K562 (cell line): ENCODE data around the gene TRIM69. TPM values are rescaled to one million over a fixed set of nuclear protein-coding genes. Genes with fewer than 3 reads are reported as not detected.
A peak's percentile ranks its signal among the peaks of the same experiment; 100 is the strongest.

Source experiments
- ATAC-seq: fragments of 200-7000 bp; cut with Tn5 transposase; 3 replicates; pipeline ENCODE4 v1.9.1; 2020; ENCODE audit warnings: moderate library complexity
- BruUV-seq: library from RNA; stranded (reverse); fragments of 400-500 nt; replicated peaks from 2 replicates; lab custom pipeline; 2021; lab: Mats Ljungman, UMichigan
- CTCF ChIA-PET: fragments of 300-600 bp; formaldehyde crosslinking; extraction: SDS; loops from one replicate; lab custom pipeline; 2021; ENCODE audit warnings: low intra/inter-chr PET ratio; lab: Yijun Ruan, JAX
- POLR2A ChIA-PET: fragments of 300-600, 350-650 bp; sonication (Branson Sonifier 250); formaldehyde crosslinking; extraction: SDS; loops from one replicate; lab custom pipeline; 2021; ENCODE audit warnings: antibody characterized with exemption, inconsistent platforms; lab: Yijun Ruan, JAX
- DNase-seq, 4 experiments: peaks; one replicate each; pipeline versions ENCODE4 v3.0.0 to v3.0.0-alpha.2; 2011 to 2018; ENCODE audit warnings: low spot score in 3 of 4, mixed read lengths in 3 of 4; ENCODE audit errors: extremely low read depth in 1 of 4
- FAIRE-seq: peaks from 2 replicates; lab custom pipeline; 2011; peaks lifted over from hg19 to GRCh38; lab: Jason Lieb, UNC
- H2AFZ ChIP-seq: 2 replicates; pipeline ENCODE4 v1.6.0; 2011; ENCODE audit warnings: low read depth, low read length, control low read depth, inconsistent platforms
- H3K27ac ChIP-seq: fragments of 200-600 bp; 3 replicates; pipeline ENCODE4 v1.8.0; 2011; ENCODE audit warnings: low read depth, mild to moderate bottlenecking, control low read depth, inconsistent platforms, low read length, moderate library complexity, mixed read lengths; ENCODE audit errors: extremely low read depth
- H3K27me3 ChIP-seq, 2 experiments: fragments of 300-600 bp in 1 of 2; 2 replicates in 1 of 2; 3 replicates in 1 of 2; pipeline versions ENCODE4 v1.6.0 to v1.8.0; 2011; ENCODE audit warnings: inconsistent platforms in 2 of 2, low read length in 2 of 2, mild to moderate bottlenecking in 1 of 2, mixed read lengths in 1 of 2, moderate library complexity in 1 of 2; ENCODE audit not compliant: control insufficient read depth in 2 of 2, insufficient read depth in 2 of 2
- H3K36me3 ChIP-seq: fragments of 300-600 bp; 3 replicates; pipeline ENCODE4 v1.8.0; 2011; ENCODE audit warnings: mild to moderate bottlenecking, low read length, inconsistent platforms; ENCODE audit not compliant: control insufficient read depth, insufficient read depth
- H3K4me1 ChIP-seq, 2 experiments: fragments of 200-600 bp in 1 of 2; replicated peaks in 1 of 2; 2 replicates in 1 of 2; 3 replicates in 1 of 2; pipeline versions ENCODE4 v1.5.1 to v1.8.0; 2011; ENCODE audit warnings: inconsistent platforms in 2 of 2, low read length in 2 of 2, mild to moderate bottlenecking in 1 of 2, mixed read lengths in 1 of 2, moderate library complexity in 1 of 2; ENCODE audit not compliant: control insufficient read depth in 2 of 2, insufficient read depth in 2 of 2
- H3K4me2 ChIP-seq: 2 replicates; pipeline ENCODE4 v1.6.1; 2011; ENCODE audit warnings: low read length, control low read depth, inconsistent platforms, mixed read lengths; ENCODE audit not compliant: insufficient read depth
- H3K4me3 ChIP-seq: fragments of 200-600 bp; sonication (generic), shearing (Covaris generic); 2 replicates; pipeline ENCODE4 v1.5.1; 2016; ENCODE audit warnings: control low read depth, inconsistent platforms
- H3K79me2 ChIP-seq: fragments of 200-600 bp; 3 replicates; pipeline ENCODE4 v1.8.0; 2011; ENCODE audit warnings: low read length, inconsistent platforms; ENCODE audit not compliant: control insufficient read depth, insufficient read depth
- H3K9ac ChIP-seq, 2 experiments: 2 replicates each; pipeline versions ENCODE4 v1.6.0 to v1.6.1; 2011; ENCODE audit warnings: low read depth in 2 of 2, low read length in 2 of 2, control low read depth in 1 of 2, inconsistent platforms in 1 of 2, mild to moderate bottlenecking in 1 of 2, mixed read lengths in 1 of 2; ENCODE audit not compliant: insufficient read depth in 1 of 2
- H3K9me1 ChIP-seq: one replicate; pipeline ENCODE4 v1.6.0; 2011; ENCODE audit warnings: inconsistent platforms, mild to moderate bottlenecking, low read length, moderate library complexity; ENCODE audit not compliant: control insufficient read depth, insufficient read depth
- H3K9me3 ChIP-seq: replicated peaks from 2 replicates; pipeline ENCODE4 v1.5.1; 2011; ENCODE audit warnings: low read depth, low read length, inconsistent platforms; ENCODE audit not compliant: control insufficient read depth, insufficient read depth
- H4K20me1 ChIP-seq: replicated peaks from 2 replicates; pipeline ENCODE4 v1.6.1; 2011; ENCODE audit warnings: low read length, inconsistent platforms, mixed read lengths; ENCODE audit not compliant: control insufficient read depth, insufficient read depth
- C11orf30 ChIP-seq: fragments of 450-650 bp; IDR thresholded peaks from 2 replicates; pipeline ENCODE4 v1.6.1; 2016; ENCODE audit warnings: low read depth, mild to moderate bottlenecking
- CBFA2T2 ChIP-seq: fragments of 450-650 bp; conservative IDR thresholded peaks from 2 replicates; pipeline ENCODE4 v1.6.1; 2017; ENCODE audit warnings: mild to moderate bottlenecking
- EWSR1 ChIP-seq: fragments of 450-650 bp; IDR thresholded peaks from 2 replicates; pipeline ENCODE4 v1.6.1; 2018; ENCODE audit warnings: borderline replicate concordance, mild to moderate bottlenecking, low read depth, moderate library complexity; ENCODE audit not compliant: partially characterized antibody
- GTF2A2 ChIP-seq: IDR thresholded peaks from 2 replicates; pipeline ENCODE4 v1.6.1; 2016; ENCODE audit warnings: mild to moderate bottlenecking, missing genetic modification characterization, missing compliant biosample characterization
- KHSRP ChIP-seq: fragments of 450-650 bp; IDR thresholded peaks from 2 replicates; pipeline ENCODE4 v1.6.1; 2017
- NR1H2 ChIP-seq: sonication (generic); formaldehyde crosslinking; IDR thresholded peaks from 2 replicates; pipeline ENCODE4 v1.4.0; 2020; ENCODE audit warnings: mild to moderate bottlenecking, missing genetic modification reagents
- RNF2 ChIP-seq: sonication (generic); IDR thresholded peaks from 2 replicates; pipeline ENCODE4 v1.6.1; 2016
- TBP ChIP-seq: optimal IDR thresholded peaks from 2 replicates; pipeline ENCODE3; 2011; ENCODE audit warnings: low read depth, low read length, improper control_type of control experiment
- ZKSCAN8 ChIP-seq: fragments of 200-800 bp; sonication (Bioruptor generic); IDR thresholded peaks from 2 replicates; pipeline ENCODE4 v1.6.1; 2016; ENCODE audit warnings: missing genetic modification characterization, missing compliant biosample characterization
- ZNF24 ChIP-seq: fragments of 450-650 bp; IDR thresholded peaks from 2 replicates; pipeline ENCODE4 v1.6.1; 2016
- ZNF311 ChIP-seq: fragments of 250-450 bp; sonication (Bioruptor Pico); IDR thresholded peaks from 2 replicates; pipeline ENCODE4 v1.4.0; 2020; ENCODE audit warnings: mild to moderate bottlenecking, moderate library complexity
- ZNF592 ChIP-seq: fragments of 450-650 bp; IDR thresholded peaks from 2 replicates; pipeline ENCODE4 v1.6.1; 2017; ENCODE audit warnings: antibody characterized with exemption, mild to moderate bottlenecking
- ZNF639 ChIP-seq, 2 experiments: fragments of 200-800 bp in 1 of 2; sonication (Bioruptor generic) in 1 of 2; sonication (generic) in 1 of 2; formaldehyde crosslinking in 1 of 2; IDR thresholded peaks in 1 of 2; conservative IDR thresholded peaks in 1 of 2; 2 replicates each; pipeline versions ENCODE4 v1.5.0 to v1.6.1; 2016 to 2020; ENCODE audit warnings: missing compliant biosample characterization in 1 of 2, missing genetic modification characterization in 1 of 2, missing genetic modification reagents in 1 of 2
- WGBS: fragments of 100-300 bp; shearing (Covaris generic); methylation state at CpG from one replicate; pipeline ENCODE4 v1.1.6; 2016; ENCODE audit warnings: low coverage, mixed read lengths; ENCODE audit not compliant: insufficient coverage; ENCODE audit errors: missing lambda C conversion rate; 5-methylcytosine and 5-hydroxymethylcytosine counted together
- in situ Hi-C: fragments of 300-500 bp; cut with MboI; formaldehyde crosslinking; loops from 4 replicates; pipeline ENCODE4 v1.15.0; 2018; ENCODE audit warnings: inconsistent platforms, mixed read lengths
- intact Hi-C: fragments of 100-400 bp; cut with micrococcal nuclease; formaldehyde crosslinking; loops from 2 replicates; pipeline ENCODE4 v1.14.2; 2022
- polyA plus RNA-seq, 8 experiments: library from polyadenylated mRNA; depleted of rRNA in 4 of 8; stranded (reverse) in 5 of 8; unstranded in 3 of 8; fragments of >200 nt; fragmentation: Nextera tagmentation in 2 of 8; fragmentation: Illumina TruSeq in 1 of 8; extraction: Ambion mirVana in 2 of 8; extraction: Trizol in 1 of 8; gene quantifications; 2 replicates each; pipeline versions ENCODE4 v1.2.1 to v1.2.3, GENCODE V29; 2011 to 2014; ENCODE audit warnings: inconsistent platforms in 1 of 8, missing spikeins in 1 of 8
- total RNA-seq, 7 experiments: library from RNA; depleted of rRNA in 6 of 7; stranded (reverse); fragments of >200 nt in 6 of 7; fragmentation: Illumina TruSeq in 2 of 7; extraction: Trizol in 2 of 7; gene quantifications; 2 replicates each; pipeline versions ENCODE4 v1.2.1 to v1.2.3, GENCODE V29; 2011 to 2021; ENCODE audit warnings: low replicate concordance in 1 of 7
- TF ChIP-seq, protein P1 (sequence below): sonication (generic); IDR thresholded peaks from 2 replicates; pipeline ENCODE4 v1.6.1; 2016
- TF ChIP-seq, protein P2 (sequence below): IDR thresholded peaks from 2 replicates; pipeline ENCODE4 v1.6.1; 2011; ENCODE audit not compliant: insufficient read length; ENCODE audit errors: extremely low read depth

TRIM69 gene
- total and polyA plus RNA-seq, 9 of the 15 experiments (the other 6 are each of a cell fraction or from before 2014, with no cell fraction given) = 1.0 to 4.3 (median 2.3) TPM

GRCh38 chr15:44781128-44781810, 44.9 kb downstream of the TRIM69 start:
- H3K9ac ChIP-seq = 0 out of 4 replicates have a peak overlapping the region, but pooled peaks of 1 of the 2 experiments have one; percentile 21
- ChIA-PET POLR2A (interaction anchor here (0.9 to 2.2 kb wide), 6 partner anchors 13 to 244 kb away, joined by 3 to 8 read pairs (median 4); partner anchors contain the start of gene SPG11), CTCF (no interaction called here)
- in situ Hi-C loops (no loop called here), intact Hi-C loops (loop anchor here (1.0 kb wide), 1 partner anchor 203 kb away; no protein-coding TSS in a partner anchor)
- no peaks in the 10 kb centered on the region for H3K36me3 ChIP-seq
- peaks cover 2 to 26% of the 10 kb centered on the region in 2 experiments; a peak in 4 of 5 replicates for H3K4me1 ChIP-seq
- 7% methylated on average over 7 of the region's 7 CpGs for WGBS
- no peaks in the 10 kb centered on the region for H3K79me2 ChIP-seq
- no peaks in the 10 kb centered on the region for H3K9me1 ChIP-seq
- no peaks in the 10 kb centered on the region for H3K27me3 ChIP-seq
- no TSS peak for BruUV-seq
- ATAC-seq = peak; percentile 55
- FAIRE-seq = no peak
- no peaks in the 10 kb centered on the region for H3K9me3 ChIP-seq
- H3K4me2 ChIP-seq = peak overlapping the region; percentile 47
- H3K27ac ChIP-seq = peak overlapping the region; percentile 61; the same call in 2 of the 3 replicates
- H2AFZ ChIP-seq = peak overlapping the region; percentile 95
- peak in 2 of 4 experiments; percentile 21 to 52 for DNase-seq
- H3K4me3 ChIP-seq = no peak overlapping the region
- H4K20me1 ChIP-seq = no peaks in the 10 kb centered on the region
- no peak for TF ChIP-seq TBP
- TF ChIP-seq KHSRP = no peak
- no peak for TF ChIP-seq ZNF24
- TF ChIP-seq ZNF639 (CRISPR knock-in tag; conservative IDR thresholded peaks at IDR 0.05 in 1 of 2, IDR thresholded peaks at IDR 0.05 in 1 of 2) = 0 out of 4 replicates have a peak, but pooled peaks of 1 of the 2 experiments have one; percentile 34
- TF ChIP-seq ZNF311 (CRISPR knock-in tag) = no peak
- peak; percentile 28; the same call in 1 of the 2 replicates for TF ChIP-seq C11orf30
- peak; percentile 65; the same call in 1 of the 2 replicates for TF ChIP-seq ZNF592
- TF ChIP-seq ZKSCAN8 (CRISPR knock-in tag) = peak; percentile 26; the same call in 1 of the 2 replicates
- TF ChIP-seq NR1H2 (CRISPR knock-in tag) = no peak
- no peak for TF ChIP-seq RNF2
- TF ChIP-seq EWSR1 = no peak
- TF ChIP-seq GTF2A2 (tag) = no peak
- TF ChIP-seq, protein P1, sequence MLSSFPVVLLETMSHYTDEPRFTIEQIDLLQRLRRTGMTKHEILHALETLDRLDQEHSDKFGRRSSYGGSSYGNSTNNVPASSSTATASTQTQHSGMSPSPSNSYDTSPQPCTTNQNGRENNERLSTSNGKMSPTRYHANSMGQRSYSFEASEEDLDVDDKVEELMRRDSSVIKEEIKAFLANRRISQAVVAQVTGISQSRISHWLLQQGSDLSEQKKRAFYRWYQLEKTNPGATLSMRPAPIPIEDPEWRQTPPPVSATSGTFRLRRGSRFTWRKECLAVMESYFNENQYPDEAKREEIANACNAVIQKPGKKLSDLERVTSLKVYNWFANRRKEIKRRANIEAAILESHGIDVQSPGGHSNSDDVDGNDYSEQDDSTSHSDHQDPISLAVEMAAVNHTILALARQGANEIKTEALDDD = peak; percentile 95
- TF ChIP-seq, protein P2, sequence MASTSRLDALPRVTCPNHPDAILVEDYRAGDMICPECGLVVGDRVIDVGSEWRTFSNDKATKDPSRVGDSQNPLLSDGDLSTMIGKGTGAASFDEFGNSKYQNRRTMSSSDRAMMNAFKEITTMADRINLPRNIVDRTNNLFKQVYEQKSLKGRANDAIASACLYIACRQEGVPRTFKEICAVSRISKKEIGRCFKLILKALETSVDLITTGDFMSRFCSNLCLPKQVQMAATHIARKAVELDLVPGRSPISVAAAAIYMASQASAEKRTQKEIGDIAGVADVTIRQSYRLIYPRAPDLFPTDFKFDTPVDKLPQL = no peak
- no peak for TF ChIP-seq CBFA2T2
